Activated B cell treated with CpG ODN at 0.5 μM for 24 hours (primary cell): ENCODE data around the gene GRID2. TPM values are rescaled to one million over a fixed set of nuclear protein-coding genes. Genes with fewer than 3 reads are reported as not detected.
"Not testable (repeated sequence)": the region's sequence is repeated elsewhere in the genome, so short reads cannot be mapped to it uniquely, and the experiment has no call there.

ENCODE experiments used
- ATAC-seq: fragments of 200-7000 bp; cut with Tn5 transposase; one replicate; pipeline ENCODE4 v1.10.0; 2021; ENCODE audit warnings: low read depth, mild to moderate bottlenecking, moderate library complexity
- CTCF ChIA-PET: fragments of 350-600 bp; sonication (Branson Sonifier 250); formaldehyde crosslinking; loops from one replicate; lab custom pipeline; 2021; ENCODE audit warnings: antibody characterized with exemption; lab: Charles Lee
- POLR2A ChIA-PET: fragments of 350-600 bp; sonication (Branson Sonifier 250); formaldehyde crosslinking; loops from one replicate; lab custom pipeline; 2021; ENCODE audit warnings: antibody characterized with exemption; lab: Charles Lee
- DNase-seq: peaks from one replicate; pipeline ENCODE4 v3.0.0; 2022
- H3K27ac Mint-ChIP-seq: one replicate; pipeline ENCODE4 v1.8.0; 2020; ENCODE audit warnings: mixed read lengths
- H3K27me3 Mint-ChIP-seq: one replicate; pipeline ENCODE4 v1.8.0; 2021; ENCODE audit warnings: mixed read lengths
- H3K36me3 Mint-ChIP-seq: one replicate; pipeline ENCODE4 v1.8.0; 2021; ENCODE audit warnings: low read depth, mixed read lengths
- H3K4me1 Mint-ChIP-seq: one replicate; pipeline ENCODE4 v1.8.0; 2021; ENCODE audit warnings: mixed read lengths
- H3K4me3 Mint-ChIP-seq: one replicate; pipeline ENCODE4 v1.8.0; 2020; ENCODE audit warnings: mild to moderate bottlenecking, mixed read lengths
- H3K9me3 Mint-ChIP-seq: one replicate; pipeline ENCODE4 v1.8.0; 2020; ENCODE audit warnings: mixed read lengths
- CTCF ChIP-seq: fragments of 200-600 bp; IDR thresholded peaks from one replicate; pipeline ENCODE4 v1.8.0; 2022; ENCODE audit warnings: antibody characterized with exemption, mild to moderate bottlenecking
- intact Hi-C: fragments of 100-400 bp; cut with micrococcal nuclease; formaldehyde crosslinking; loops from one replicate; pipeline ENCODE4 v1.15.1; 2024
- total RNA-seq: library from RNA; stranded (reverse); gene quantifications from 2 replicates; pipeline ENCODE4 v1.2.3, GENCODE V29; 2022

Gene GRID2
- total RNA-seq, 1 donor from 2014 or later: not detected

GRCh38 chr4:92433272-92433758, 129.5 kb downstream of the GRID2 start:
- ChIA-PET POLR2A (no interaction called here), CTCF (no interaction called here)
- DNase-seq: no peak
- Mint-ChIP-seq H3K36me3 (no peaks in the 10 kb centered on the region), H3K9me3 (peaks cover 9% of the 10 kb centered on the region), H3K4me3 (no peak overlapping the region), H3K27ac (no peak overlapping the region), H3K27me3 (no peaks in the 10 kb centered on the region), H3K4me1 (no peaks in the 10 kb centered on the region)
- no peak for ATAC-seq
- intact Hi-C loops: no loop called here
- TF ChIP-seq CTCF: no peak

DNA sequence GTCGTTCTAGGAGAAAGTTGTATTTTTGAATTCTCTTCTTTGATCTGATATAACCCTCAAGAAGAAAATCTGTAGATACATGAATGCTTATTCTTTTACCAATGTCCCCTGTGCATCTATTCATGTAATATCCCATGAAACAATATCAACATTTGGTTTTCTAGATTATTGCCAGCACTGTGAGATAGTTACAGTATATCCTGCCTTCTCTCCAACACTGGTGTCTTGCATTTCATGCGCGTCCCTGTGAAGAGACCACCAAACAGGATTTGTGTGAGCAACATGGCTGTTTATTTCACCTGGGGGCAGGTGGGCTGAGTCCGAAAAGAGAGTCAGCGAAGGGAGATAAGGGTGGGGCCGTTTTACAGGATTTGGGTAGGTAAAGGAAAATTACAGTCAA, 135.0 kb downstream of the GRID2 start:
- DNase-seq, CTCF ChIA-PET, H3K27me3 Mint-ChIP-seq, H3K36me3 Mint-ChIP-seq, H3K4me1 Mint-ChIP-seq, POLR2A ChIA-PET, ATAC-seq, intact Hi-C loops, H3K9me3 Mint-ChIP-seq, H3K27ac Mint-ChIP-seq, H3K4me3 Mint-ChIP-seq: not testable (repeated sequence)

DNA sequence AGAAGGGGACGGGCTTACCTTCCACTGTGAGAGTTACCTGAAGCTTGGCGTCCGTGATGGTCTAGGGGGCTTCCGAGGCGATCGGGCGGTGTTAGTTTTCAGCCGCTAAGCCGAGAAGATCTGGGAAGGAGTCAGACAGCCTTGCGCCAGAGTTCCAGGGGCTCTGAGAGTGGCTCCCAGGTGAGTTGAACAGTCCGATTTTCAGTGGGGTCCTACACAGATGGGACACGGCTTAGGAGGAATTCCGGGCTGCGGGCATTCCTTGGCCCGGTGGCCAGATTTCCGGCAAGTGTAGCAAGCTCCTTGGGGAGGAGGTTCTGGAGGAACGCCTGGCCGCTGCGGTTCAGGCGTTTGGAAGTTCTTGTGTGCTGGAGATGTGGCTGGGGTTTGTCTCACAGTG, 138.4 kb downstream of the GRID2 start:
- H3K27ac Mint-ChIP-seq, DNase-seq, CTCF ChIA-PET, intact Hi-C loops, ATAC-seq, H3K9me3 Mint-ChIP-seq, H3K27me3 Mint-ChIP-seq, H3K4me3 Mint-ChIP-seq, H3K36me3 Mint-ChIP-seq, POLR2A ChIA-PET, H3K4me1 Mint-ChIP-seq: not testable (repeated sequence)

GRCh38 chr4:92444143-92444843, 140.5 kb downstream of the GRID2 start:
- POLR2A ChIA-PET, H3K27me3 Mint-ChIP-seq, H3K4me1 Mint-ChIP-seq, H3K4me3 Mint-ChIP-seq, H3K9me3 Mint-ChIP-seq, CTCF ChIA-PET, intact Hi-C loops, H3K27ac Mint-ChIP-seq, DNase-seq, H3K36me3 Mint-ChIP-seq, ATAC-seq: not testable (repeated sequence)

DNA sequence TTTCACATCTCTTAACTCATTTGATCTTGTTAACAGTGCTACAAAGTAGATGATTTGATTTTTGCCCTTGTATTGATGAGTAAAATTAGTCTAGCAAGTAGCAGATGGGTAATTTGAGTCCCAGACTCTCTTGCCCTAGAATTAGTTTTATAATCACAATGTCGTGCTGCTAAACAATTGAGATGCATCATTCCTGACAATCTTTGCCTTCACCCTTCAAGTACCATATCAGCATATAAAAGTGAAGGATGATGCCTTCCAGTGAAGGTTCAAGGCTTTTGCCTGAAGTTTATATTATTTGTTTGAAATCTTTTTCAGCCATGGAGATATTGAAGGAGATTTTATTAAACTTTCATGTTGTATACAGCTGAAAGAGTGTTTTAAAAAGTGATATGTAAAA, 141.4 kb downstream of the GRID2 start:
- intact Hi-C loops: no loop called here
- no peaks in the 10 kb centered on the region for H3K4me1 Mint-ChIP-seq
- ChIA-PET CTCF (no interaction called here), POLR2A (no interaction called here)
- H3K27ac Mint-ChIP-seq: no peak overlapping the region
- H3K4me3 Mint-ChIP-seq: no peak overlapping the region
- ATAC-seq (no peak), DNase-seq (no peak)
- no peak for TF ChIP-seq CTCF
- peaks cover 2% of the 10 kb centered on the region for H3K9me3 Mint-ChIP-seq
- H3K36me3 Mint-ChIP-seq: no peaks in the 10 kb centered on the region
- no peaks in the 10 kb centered on the region for H3K27me3 Mint-ChIP-seq

GRCh38 chr4:92447255-92447905, 143.6 kb downstream of the GRID2 start:
- ChIA-PET POLR2A (no interaction called here), CTCF (no interaction called here)
- DNase-seq (no peak), ATAC-seq (no peak)
- H3K9me3 Mint-ChIP-seq: peaks cover 2% of the 10 kb centered on the region
- no peak overlapping the region for H3K27ac Mint-ChIP-seq
- no peak for TF ChIP-seq CTCF
- intact Hi-C loops: no loop called here
- H3K36me3 Mint-ChIP-seq: no peaks in the 10 kb centered on the region
- no peaks in the 10 kb centered on the region for H3K4me1 Mint-ChIP-seq
- H3K27me3 Mint-ChIP-seq: no peaks in the 10 kb centered on the region
- no peak overlapping the region for H3K4me3 Mint-ChIP-seq

- intact Hi-C loops, H3K4me3 Mint-ChIP-seq, CTCF ChIA-PET, ATAC-seq, POLR2A ChIA-PET, H3K36me3 Mint-ChIP-seq, H3K4me1 Mint-ChIP-seq, H3K27ac Mint-ChIP-seq, DNase-seq, H3K9me3 Mint-ChIP-seq, H3K27me3 Mint-ChIP-seq: not testable (repeated sequence)
These were observed 144.4 kb downstream of the GRID2 start for GRCh38 chr4:92448176-92448575.
